Mesenteric fat pad (tissue), 1 donor: ENCODE measurements around the gene PPM1F. TPM values are rescaled to one million over a fixed set of nuclear protein-coding genes. Genes with fewer than 3 reads are reported as not detected.
"Not testable (repeated sequence)": the region's sequence is repeated elsewhere in the genome, so short reads cannot be mapped to it uniquely, and the experiment has no call there.

Experiments used
- DNase-seq: peaks from one replicate; pipeline ENCODE4 v3.0.0-alpha.2; 2020; ENCODE audit warnings: low spot score
- total RNA-seq: library from RNA; stranded (reverse); fragmentation: NEBNext Ultra II Directional; extraction: Animal tissue kit (Norgen Biotek cat#: 25700); gene quantifications from one replicate; pipeline ENCODE4 v1.2.1, GENCODE V29; 2021
- donor health status: DM: yes; HTN: yes; CAD: no.

The PPM1F gene
- total RNA-seq, 1 donor from 2014 or later = 44.5 TPM

DNA sequence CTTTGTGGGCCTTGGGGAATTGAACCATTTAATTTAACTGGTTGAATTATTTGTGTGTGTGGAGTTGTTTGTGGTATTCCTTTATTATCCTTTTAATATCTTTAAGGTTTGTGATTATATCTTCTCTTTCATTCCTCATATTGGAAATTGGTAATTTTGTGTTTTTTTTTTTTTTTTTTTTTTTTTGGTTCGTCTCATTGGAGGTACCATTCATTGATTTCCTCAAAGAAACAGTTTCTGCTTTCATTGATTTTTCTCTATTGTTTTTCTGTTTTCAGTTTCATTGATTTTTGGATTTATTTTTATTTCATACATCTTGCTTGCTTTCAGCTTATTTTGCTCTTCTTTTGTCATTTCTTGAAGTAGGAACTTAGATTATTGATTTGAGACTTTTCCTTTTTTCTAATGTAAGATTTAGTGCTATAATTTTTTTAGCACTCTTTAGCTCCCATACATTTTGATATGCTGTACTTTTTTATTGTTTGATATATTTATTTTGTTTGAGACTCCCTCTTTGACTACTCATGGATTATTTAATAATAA is 54.2 kb downstream of the PPM1F start:
- DNase-seq = no peak

DNA sequence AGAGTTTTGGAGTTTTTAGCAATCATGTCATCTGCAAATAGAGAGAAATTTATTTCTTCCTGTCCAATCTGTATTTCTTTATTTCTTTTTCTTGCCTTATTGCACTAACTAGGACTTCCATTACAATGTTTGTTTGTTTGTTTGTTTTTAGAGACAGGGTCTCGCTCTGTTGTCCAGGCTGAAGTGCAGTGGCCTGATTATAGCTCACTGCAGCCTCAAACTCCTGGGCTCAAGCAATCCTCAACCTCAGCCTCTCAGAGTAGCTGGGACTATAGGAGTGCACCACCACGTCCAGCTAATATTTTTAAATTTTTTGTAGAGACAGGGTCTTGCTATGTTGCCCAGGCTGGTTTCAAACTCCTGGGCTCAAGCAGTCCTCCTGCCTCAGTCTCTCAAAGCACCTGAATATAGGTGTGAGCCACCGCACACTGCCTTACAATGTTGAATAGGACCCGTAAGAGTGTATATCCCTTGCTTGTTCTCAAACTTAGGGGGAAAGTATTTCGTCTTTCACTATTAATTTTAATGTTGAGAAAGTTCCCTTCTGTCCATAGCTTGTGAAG is 55.6 kb downstream of the PPM1F start:
- no peak for DNase-seq

DNA sequence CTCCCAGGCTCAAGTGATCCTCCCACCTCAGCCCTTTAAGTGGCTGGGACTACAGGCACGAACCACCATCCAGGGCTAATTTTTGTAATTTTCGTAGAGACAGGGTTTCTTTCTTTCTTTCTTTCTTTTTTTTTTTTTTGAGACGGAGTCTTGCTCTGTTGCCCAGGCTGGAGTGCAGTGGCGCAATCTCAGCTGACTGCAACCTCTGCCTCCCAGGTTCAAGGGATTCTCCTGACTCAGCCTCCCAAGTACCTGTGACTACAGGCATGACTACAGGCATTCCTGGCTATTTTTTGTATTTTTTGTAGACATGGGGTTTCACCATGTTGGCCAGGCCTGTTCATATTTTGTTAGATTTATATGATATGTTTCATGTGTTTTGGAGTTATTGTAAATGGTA is 56.4 kb downstream of the PPM1F start:
- not testable (repeated sequence) for DNase-seq

DNA sequence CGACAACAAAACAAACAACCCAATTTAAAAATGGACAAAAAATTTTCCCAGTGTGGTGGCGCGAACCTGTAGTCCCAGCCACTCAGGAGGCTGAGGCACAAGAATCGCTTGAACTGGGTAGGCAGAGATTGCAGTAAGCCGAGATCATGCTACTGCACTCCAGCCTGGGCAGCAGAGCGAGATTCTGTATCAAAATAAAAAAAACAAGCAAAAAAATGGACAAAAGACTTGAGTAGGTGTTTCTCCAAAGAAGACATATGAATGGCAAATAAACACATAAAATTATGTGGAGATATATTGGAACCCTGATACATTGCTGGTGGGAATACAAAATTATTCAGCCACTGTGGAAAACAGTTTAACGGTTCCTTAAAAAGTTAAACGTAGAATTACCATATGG is 57.8 kb downstream of the PPM1F start:
- DNase-seq = no peak

DNA sequence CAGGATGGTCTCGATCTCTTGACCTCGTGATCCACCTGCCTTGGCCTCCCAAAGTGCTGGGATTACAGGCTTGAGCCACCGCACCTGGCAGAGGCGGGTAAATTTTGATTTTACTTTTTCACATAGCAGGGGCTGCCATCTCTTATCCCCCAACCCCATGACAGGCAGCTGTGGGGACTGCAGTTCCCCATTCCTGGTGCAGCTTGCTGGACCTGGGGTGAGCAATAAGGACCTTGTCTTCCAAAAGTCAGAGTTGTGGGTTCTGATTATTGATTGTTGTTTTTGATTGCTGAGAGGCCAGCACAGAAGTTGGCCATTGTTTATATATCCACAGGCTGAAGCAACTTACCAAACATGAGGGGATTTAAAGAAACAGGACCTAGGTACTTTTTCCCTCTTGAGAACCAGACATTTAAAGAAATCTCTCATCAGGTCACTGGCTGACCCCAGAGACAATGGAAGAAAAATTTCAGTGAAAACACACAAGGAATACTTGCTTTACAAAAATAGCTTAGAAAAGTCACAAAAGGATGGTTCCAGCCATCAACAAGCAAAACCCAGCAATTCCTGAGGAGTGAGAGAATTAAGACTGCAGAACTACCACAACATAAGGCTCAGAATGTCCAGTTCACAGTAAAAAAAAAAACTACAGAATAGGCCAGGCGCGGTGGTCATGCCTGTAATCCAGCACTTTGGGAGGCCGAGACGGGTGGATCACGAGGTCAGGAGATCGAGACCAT is 63.2 kb downstream of the PPM1F start:
- DNase-seq = peak; percentile 26

DNA sequence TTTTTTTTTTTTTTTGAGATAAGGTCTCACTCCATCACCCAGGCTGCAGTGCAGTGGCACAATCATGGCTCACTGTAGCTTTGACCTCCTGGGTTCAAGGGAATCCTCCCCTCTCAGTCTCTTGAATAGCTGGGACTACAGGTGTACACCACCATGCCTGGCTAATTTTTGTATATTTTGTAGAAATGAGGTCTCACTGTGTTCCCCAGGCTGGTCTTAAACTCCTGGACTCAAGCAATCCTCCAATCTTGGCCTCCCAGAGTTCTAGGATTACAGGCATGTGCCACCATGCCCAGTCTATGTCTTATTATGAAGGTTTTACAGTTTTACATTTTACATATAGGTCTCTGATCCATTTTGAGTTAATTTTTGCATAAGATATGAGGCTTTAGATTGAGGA is 64.8 kb downstream of the PPM1F start:
- no peak for DNase-seq

DNA sequence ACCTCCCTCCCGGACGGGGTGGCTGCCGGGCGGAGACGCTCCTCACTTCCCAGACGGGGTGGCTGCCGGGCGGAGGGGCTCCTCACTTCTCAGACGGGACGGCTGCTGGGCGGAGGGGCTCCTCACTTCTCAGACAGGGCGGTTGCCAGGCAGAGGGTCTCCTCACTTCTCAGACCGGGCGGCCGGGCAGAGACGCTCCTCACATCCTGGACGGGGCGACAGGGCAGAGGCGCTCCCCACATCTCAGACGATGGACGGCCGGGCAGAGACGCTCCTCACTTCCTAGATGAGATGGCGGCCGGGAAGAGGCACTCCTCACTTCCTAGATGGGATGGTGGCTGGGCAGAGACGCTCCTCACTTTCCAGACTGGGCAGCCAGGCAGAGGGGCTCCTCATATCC is 68.7 kb downstream of the PPM1F start:
- DNase-seq = peak; percentile 71

DNA sequence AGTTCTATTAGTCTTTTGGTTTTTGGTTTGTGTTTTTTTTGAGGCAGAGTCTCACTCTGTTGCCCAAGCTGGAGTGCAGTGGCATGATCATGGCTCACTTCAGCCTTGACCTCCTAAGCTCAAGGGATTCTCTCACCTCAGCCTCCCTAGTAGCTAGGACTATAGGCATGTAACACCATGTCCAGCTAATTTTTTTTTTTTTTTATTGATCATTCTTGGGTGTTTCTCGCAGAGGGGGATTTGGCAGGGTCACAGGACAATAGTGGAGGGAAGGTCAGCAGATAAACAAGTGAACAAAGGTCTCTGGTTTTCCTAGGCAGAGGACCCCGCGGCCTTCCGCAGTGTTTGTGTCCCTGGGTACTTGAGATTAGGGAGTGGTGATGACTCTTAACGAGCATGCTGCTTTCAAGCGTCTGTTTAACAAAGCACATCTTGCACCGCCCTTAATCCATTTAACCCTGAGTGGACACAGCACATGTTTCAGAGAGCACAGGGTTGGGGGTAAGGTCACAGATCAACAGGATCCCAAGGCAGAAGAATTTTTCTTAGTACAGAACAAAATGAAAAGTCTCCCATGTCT is 69.8 kb downstream of the PPM1F start:
- DNase-seq = not testable (repeated sequence)

DNA sequence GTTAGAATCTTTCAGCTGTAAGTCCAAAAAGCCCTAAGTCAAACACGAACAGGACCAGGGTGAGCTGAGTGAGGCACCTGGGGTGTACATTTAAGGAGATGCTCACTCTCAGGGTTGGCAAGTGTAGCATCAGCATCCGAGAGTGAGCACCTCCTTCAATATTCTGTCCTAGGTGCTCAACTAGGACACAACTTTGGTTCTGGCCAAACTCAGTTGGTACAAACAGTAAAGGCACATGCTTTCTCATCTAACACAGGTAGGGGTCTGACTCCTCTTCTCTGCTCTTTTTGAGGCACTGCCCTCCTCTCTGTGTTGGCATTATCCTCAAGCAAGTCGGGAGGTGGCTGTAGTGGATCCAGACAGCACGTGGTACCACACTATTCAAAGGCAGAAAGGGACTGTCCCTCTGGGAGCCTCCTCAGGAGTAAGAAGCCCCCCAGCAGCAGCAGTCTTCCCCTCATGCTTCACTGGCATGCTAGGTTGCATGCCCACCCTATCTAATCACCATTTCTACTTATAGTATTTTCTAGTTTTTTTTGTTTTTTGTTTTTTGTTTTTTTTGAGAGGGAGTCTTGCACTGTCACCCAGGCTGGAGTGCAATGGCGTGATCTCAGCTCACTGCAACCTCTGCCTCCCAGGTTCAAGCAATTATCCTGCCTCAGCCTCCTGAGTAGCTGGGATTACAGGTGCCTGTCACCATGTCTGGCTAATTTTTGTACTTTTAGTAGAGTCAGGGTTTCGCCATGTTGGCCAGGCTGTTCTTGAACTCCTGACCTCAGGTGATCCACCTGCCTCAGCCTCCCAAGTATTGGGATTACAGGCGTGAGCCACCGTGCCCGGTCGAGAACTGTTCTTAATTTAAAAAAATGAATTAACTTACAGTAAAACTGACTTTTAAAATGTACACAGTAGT is 70.6 kb downstream of the PPM1F start:
- DNase-seq = peak; percentile 30

DNA sequence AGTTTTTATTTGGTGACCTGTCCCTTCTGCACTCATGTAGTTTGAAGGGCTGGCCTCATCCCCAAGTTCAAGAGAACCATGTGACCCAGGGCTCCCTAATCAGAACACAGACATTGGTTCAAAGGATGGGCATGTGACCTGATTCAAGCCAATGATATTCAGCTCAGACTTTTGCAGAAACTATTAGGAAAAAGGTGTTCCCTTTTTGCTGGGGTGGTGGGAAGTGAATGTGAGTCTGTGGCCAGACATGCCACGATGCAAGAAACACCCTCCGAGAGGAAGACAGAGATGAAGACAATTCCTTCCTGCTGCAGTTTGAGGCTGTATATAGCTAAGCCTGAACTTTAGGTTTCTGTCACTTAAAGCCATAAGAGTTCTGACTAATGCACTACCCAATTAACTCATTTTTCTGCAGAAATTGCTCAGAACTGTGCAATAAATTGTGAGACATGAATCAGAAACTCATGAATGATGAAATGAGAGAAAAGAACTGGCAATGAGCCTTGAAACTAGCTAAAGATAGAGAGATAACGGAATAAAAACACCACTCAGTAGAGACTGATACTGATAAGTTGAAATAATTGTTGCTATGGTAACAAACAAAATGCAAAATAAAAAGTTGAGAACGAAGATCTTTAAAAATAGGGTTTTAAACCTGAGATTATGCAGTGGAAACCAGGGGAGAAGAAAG is 76.0 kb downstream of the PPM1F start:
- no peak for DNase-seq

DNA sequence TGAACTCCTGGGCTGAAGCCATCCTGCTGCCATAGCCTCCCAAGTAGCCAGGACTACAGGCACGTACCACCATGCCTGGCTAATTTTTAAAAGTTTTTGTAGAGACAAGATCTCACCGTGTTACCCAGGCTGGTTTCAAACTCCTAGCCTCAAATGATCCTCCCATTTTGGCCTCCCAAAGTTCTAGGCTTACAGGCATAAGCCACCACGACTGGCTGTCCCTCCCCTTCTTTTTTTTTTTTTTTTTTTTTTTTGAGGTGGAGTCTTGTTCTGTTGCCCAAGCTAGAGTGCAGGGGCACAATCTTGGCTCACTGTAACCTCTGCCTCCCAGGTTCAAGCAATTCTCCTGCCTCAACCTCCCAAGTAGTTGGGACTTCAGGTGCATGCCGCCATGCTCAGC is 77.7 kb downstream of the PPM1F start:
- not testable (repeated sequence) for DNase-seq

DNA sequence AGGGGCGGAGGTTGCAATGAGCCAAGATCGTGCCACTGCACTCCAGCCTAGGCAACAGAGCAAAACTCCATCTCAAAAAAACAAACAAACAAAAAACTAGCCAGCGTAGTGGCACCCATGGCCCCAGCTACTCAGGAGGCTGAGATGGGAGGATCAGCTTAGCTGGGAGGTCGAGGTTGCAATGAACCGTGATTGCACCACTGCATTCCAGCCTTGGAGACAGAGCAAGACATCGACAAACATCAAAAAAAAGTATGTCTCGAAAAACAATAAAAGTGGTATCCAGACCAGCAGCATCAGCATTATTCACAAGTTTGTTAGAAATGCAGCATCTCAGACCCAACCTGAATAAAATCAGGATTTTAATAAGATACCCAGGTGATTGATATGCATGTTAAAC is 79.0 kb downstream of the PPM1F start:
- DNase-seq = peak; percentile 12

DNA sequence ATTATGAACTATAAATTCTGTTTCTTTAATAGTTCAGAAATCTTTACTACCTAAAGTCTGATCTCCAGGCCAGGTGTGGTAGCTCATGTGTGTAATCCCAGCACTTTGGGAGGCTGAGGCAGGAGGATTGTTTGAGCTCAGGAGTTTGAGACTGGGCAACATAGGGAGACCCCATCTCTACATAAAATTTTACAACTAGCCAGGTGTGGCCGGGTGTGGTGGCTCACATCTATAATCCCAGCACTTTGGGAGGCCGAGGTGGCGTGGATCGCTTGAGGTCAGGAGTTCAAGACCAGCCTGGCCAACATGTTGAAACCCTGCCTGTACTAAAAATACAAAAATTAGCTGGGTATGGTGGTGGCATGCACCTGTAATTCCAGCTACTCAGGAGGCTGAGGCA is 79.9 kb downstream of the PPM1F start:
- peak; percentile 45 for DNase-seq

Other genes starting within 250 kb of the PPM1F start
- gene YPEL1, start 217.1 kb downstream of the PPM1F start, total RNA-seq = 2.2 TPM
- gene MAPK1, start 85.2 kb downstream of the PPM1F start, total RNA-seq = 109 TPM
- gene TOP3B, start 29.9 kb upstream of the PPM1F start, total RNA-seq = 18.4 TPM